ENCODE results near the gene AIFM2.
"Not testable (repeated sequence)": the region's sequence is repeated elsewhere in the genome, so short reads cannot be mapped to it uniquely, and the experiment has no call there.

AIFM2 gene

GRCh38 chr10:70090951-70091350 is 41.7 kb downstream of the AIFM2 start:
- DNase-seq = no peak

- DNase-seq = no peak
Observed at GRCh38 chr10:70090013-70090412, 42.6 kb downstream of the AIFM2 start.

- DNase-seq = no peak
Observed at GRCh38 chr10:70088308-70088698, 44.3 kb downstream of the AIFM2 start.

- DNase-seq = no peak
Observed at GRCh38 chr10:70087616-70088307, 44.9 kb downstream of the AIFM2 start.

GRCh38 chr10:70085975-70086613 is 46.5 kb downstream of the AIFM2 start:
- DNase-seq = no peak

GRCh38 chr10:70084189-70084588 is 48.4 kb downstream of the AIFM2 start:
- no peak for DNase-seq

- DNase-seq = not testable (repeated sequence)
Observed at GRCh38 chr10:70080789-70081188, 51.8 kb downstream of the AIFM2 start.

GRCh38 chr10:70078937-70079336 is 53.7 kb downstream of the AIFM2 start:
- no peak for DNase-seq

GRCh38 chr10:70078329-70078728 is 54.3 kb downstream of the AIFM2 start:
- no peak for DNase-seq

- no peak for DNase-seq
Observed at GRCh38 chr10:70074971-70075370, 57.7 kb downstream of the AIFM2 start.

- DNase-seq = no peak
Observed at GRCh38 chr10:70074165-70074564, 58.5 kb downstream of the AIFM2 start.

GRCh38 chr10:70070834-70071233 is 61.8 kb downstream of the AIFM2 start:
- DNase-seq = no peak

GRCh38 chr10:70069346-70069745 is 63.3 kb downstream of the AIFM2 start:
- no peak for DNase-seq

- no peak for DNase-seq
Observed at GRCh38 chr10:70068925-70069324, 63.7 kb downstream of the AIFM2 start.

- peak; percentile 48 for DNase-seq
Observed at GRCh38 chr10:70067586-70067985, 65.0 kb downstream of the AIFM2 start.

- peak; percentile 8 for DNase-seq
Observed at GRCh38 chr10:70066190-70066589, 66.4 kb downstream of the AIFM2 start.

GRCh38 chr10:70064486-70064885 is 68.1 kb downstream of the AIFM2 start:
- DNase-seq = peak; percentile 52

- peak; percentile 16 for DNase-seq
Observed at GRCh38 chr10:70063418-70064098, 69.1 kb downstream of the AIFM2 start.
